HG03521 (cell line): ENCODE measurements around the gene NQO1.

Experiments
- ATAC-seq: cut with Tn5 transposase; IDR thresholded peaks from one replicate; pipeline ENCODE4 v1.9.1; 2021; ENCODE audit warnings: mild to moderate bottlenecking, moderate library complexity; ENCODE audit not compliant: unreplicated experiment

NQO1 gene

DNA sequence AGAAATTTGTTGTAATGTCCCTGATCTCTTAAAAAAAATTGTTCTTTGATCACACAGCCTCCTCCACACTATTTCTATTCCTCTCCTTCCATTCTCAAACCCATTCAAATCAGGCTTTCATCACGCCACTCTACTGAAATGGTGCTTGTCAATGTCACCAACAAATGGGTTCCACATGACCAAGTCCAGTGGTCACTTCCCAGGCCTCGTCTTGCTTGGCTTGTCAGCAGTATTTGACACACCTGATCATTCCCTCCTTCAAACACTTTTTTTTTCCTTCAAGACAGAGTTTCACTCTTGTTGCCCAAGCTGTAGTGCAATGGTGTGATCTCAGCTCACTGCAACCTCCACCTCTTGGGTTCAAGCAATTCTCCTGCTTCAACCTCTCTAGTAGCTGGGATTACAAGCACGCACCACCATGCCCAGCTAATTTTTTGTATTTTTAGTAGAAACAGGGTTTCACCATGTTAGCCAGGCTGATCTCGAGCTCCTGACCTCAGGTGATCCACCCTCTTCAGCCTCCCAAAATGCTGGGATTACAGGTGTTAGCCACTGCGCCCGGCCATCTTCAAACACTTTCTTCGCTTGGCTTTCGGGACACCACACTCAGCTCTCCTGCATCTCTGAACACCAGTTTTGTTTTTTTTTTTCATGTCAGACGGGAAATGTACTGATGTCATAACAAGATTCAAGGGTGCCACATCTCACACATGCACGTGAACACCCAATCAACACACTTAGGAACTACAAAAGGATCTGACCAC, 18.3 kb downstream of the NQO1 start:
- ATAC-seq = no peak

DNA sequence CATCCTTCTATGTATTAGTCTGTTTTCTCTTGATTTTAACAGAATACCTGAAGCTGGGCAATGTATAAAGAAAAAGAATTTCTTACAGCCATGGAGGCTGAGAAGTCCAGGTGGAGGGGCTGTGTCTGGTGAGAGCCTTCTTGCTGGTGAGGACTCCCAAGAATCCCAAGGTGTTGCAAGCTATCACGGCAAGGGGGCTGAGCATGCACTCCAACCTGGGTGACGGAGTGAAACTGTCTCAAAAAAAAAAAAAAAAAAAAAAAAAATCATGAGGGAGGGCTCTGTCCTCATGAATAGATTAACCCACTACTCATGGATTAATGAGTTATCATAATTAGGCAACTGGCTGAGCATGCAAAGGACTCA, 19.4 kb downstream of the NQO1 start:
- ATAC-seq = no peak

DNA sequence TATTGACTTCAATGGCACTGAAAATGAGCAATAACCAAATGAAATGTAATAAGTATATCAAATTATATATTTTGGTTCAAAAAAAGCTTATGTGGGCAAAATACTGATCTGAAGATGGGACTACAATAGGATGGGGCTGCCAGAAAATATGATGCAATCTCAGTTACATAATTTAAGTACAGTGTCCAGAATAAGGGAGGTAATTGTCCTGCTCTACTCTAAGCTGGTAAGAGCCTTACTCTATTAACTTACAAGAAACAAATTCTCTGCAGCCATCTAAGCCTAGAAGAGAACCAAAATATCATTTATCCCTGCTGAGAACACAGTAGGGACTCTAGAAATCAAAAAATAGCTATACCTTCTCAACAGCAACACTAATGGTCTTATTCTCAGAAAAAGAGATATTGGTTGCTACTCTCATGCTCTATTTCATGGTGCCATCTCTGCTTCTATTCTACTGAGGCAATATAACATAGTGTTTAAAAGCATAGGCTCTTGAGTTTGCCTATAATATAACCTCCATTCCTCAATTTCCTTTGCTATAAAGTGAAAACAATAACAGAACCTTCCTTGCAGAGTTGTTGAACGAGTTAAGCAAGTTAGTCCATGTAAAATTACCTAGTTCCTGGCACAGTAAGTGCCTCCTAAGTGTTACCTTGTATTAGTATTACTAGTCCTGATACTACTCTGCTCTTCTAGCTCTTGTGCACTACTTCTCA, 19.9 kb downstream of the NQO1 start:
- ATAC-seq = no peak

DNA sequence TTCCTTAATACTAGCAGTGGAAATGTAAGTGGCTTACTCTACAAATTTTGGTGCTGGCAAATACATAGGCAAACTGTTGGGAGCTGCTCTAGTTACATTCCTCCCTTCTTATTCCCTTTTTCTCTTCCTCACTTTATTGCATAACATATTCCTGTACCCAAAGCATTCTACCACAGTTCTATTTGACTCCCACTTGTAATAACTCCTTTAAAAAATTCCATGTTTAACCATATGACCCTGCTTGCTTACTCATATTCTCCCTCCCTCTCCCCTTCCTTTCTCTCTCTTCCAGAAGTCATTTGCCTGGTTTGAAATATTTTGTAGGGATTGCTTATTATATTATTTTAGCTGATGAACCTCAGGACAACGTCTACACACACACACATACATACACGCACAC, 22.7 kb downstream of the NQO1 start:
- ATAC-seq = no peak

DNA sequence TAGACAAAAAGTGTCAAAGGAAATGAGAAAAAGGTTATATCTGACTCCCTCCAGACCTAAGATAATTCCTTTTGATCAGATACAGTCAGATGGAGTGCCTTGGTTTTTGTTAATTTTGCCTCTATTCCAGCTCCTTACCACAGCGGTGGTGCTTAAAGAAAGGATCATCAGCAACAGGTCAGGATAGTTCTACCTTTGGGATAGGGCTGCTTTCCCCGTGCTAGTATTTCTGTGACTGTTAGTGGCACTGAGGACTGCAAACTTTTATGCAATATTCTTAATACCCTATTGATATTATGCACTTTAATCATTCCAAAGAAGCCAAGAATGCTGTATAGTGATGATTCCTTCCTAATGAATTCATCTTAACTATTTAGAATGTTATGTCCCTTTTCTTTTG, 24.5 kb downstream of the NQO1 start:
- no peak for ATAC-seq

DNA sequence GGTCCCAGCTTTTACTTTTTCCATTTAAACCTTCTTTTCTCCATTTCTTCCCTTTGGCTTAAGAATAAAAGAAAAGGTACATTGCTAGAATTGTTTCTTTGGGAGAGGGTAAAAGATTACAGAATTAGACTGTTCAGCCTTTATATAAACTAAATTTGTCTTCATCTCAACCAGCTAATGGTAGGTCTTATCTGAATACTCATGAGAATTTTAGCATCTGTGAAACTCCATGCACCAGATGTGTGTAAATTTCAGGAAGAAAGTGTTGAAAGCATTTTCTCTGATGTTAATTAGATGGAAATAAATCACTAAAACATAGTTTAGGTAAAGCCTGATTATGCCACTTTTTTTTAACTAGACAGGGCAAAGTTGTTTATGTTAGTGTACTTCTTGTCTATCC, 24.9 kb downstream of the NQO1 start:
- ATAC-seq = no peak

DNA sequence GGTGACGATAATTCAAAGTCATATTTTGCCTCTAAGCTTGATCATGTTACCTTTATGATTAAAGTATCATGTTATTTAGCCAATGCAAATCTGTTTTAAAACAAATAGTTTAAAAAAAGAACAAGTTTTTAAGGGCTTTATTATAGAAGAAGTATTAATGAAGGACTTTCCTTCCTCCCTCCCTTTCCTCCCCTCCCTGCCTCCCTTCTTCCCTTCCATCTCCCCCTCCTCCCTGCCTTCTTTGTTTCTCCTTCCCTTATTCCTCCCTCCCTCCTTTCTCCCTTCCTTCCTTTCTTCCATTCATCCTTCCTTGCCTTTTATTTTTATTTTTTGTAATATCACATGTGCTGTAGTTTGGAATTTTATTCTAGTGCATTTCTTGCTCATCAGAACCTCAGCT, 26.4 kb downstream of the NQO1 start:
- ATAC-seq = no peak

DNA sequence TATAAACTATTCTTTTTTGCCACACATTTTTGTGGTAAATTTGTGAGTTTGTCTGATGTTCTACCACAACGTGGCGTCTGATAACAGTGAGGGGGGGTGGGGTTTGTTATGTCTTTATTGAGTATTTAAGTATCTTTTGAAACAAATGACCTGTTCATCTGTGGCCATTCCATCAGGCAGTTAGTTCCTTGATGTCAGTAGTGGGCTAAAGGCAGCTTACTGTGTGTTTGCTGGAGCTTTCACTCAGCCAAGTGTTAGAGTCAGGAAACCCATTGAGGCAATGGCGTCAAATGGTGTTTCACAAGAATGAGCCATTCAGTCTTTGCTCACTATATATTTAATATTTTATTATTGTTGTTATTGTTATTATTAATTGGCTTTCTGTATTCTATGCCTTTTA, 28.0 kb downstream of the NQO1 start:
- no peak for ATAC-seq

DNA sequence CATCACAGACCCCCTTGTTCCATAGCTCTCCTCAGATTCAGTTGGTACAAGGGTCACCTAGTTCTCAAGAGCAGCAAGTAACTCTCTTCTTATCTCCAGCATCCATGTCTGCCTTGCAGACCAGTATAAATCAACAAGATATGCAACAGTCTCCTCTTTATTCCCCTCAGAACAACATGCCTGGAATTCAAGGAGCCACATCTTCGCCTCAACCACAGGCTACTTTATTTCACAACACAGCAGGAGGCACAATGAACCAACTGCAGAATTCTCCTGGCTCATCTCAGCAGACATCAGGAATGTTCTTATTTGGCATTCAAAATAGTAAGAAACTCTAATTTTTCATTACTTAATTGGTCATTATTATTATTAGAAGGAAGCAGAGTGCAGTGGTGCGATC, 32.4 kb downstream of the NQO1 start:
- ATAC-seq = no peak

DNA sequence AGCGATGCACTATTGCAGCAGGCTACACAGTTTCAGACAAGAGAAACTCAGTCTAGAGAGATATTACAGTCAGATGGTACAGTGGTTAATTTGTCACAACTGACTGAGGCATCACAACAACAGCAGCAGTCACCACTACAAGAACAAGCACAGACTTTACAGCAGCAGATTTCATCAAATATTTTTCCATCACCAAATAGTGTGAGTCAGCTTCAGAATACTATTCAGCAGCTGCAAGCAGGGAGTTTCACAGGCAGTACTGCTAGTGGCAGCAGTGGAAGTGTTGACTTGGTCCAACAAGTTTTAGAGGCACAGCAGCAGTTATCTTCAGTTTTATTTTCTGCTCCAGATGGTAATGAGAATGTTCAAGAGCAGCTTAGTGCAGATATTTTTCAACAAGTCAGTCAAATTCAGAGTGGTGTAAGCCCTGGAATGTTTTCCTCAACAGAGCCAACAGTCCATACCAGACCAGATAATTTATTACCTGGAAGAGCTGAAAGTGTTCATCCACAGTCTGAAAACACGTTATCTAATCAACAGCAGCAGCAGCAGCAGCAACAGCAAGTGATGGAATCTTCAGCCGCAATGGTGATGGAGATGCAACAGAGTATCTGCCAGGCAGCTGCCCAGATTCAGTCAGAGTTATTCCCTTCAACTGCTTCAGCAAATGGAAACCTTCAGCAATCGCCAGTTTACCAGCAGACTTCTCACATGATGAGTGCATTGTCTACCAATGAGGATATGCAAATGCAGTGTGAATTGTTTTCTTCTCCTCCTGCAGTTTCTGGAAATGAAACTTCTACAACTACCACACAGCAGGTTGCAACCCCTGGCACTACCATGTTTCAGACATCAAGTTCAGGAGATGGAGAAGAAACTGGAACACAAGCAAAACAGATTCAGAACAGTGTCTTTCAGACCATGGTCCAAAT, 34.1 kb downstream of the NQO1 start:
- ATAC-seq = no peak

DNA sequence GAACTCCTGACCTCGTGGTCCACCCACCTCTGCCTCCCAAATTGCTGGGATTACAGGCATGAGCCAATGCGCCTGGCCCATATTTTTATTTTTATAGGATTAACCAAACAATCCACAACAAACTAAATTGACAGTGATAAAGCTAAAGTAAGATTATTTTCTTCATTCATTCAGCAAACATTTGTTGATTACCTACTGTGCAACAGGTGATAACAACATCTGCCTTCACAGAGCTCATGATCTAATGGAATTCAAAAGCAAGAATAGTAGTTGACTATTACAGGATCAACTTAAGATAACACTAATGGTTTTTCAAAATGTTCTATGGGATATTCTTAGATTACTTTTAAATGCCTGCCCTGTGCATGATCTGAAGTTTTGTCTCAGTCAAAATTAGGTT, 37.8 kb downstream of the NQO1 start:
- ATAC-seq = no peak

DNA sequence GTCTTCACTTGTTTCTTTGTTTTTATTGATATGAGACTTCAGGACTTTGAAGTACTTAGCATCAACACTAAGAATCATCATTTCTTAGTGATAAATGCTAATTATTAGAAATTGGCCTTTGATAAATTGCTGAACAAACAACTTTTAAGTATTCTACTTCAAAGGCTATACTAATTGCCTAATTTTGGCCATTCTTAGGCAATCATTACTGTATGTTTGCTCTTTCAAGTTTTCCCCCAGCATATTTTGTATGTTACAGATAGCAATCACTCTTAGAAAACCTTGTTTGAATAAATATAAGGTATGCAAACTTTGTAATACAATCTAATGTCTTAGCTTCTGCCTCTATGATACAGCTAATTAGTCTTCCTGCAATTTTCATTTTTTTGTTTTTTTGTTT, 46.0 kb downstream of the NQO1 start:
- no peak for ATAC-seq

DNA sequence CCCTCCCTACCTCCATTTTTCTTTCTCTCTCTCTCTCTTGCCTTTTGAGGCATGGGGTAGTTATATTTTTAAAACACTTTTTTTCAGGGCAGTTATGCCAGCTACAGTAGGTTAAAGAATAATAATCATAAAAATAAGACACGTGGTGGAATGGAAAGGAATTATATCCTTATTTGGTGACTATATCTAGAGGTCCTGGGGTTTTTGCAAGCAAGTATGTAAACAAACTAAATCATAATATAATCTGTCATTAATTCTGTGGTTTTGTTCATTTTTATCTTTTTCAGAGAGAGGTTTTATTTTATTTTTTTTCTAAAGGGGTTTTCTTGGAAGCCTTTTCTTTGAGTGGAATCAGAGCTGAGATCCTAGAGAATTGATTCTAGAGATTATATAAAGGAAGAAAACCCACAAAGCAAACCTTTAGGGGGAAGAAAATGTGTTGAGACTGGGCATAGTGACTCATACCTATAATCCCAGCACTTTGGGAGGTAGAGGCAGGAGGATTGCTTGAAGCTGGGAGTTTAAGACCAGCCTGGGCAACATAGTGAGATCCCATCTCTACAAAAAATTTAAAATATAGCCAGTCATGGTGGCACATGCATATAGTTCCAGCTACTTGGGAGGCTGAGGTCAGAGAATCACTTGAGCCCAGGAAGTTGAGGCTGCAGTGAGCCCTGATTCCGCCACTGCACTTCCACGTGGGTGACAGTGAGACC, 53.2 kb downstream of the NQO1 start:
- no peak for ATAC-seq

DNA sequence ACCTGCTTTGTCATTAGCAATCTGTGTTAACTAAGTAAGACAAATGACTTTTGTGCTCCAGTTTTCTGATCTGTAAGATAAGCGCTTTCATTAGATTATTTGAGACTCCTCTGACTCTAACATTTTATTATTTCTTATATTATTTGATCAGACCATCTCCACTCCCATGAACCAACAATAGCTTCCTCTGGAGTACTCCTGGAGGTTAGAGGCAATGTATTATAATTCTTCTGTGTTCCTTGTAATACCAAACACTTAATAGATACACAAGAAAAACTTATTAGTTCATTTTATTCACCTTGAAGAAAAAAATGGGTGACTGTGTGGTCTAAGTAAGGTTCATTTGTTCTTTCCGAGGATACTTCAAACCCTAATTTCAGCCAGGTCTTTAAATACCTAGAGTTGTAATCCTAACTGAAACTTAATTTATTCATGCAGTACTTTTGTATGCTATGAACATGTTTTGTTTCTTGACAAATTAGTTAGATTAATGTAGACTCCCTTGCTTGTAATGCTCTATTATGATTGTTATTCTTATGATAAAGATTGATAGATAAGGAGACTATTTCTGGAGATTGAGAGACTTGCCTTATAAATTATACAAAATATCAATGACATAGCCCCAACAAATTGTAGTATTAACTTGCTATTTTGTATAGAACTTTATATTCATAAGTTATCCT, 53.9 kb downstream of the NQO1 start:
- no peak for ATAC-seq

DNA sequence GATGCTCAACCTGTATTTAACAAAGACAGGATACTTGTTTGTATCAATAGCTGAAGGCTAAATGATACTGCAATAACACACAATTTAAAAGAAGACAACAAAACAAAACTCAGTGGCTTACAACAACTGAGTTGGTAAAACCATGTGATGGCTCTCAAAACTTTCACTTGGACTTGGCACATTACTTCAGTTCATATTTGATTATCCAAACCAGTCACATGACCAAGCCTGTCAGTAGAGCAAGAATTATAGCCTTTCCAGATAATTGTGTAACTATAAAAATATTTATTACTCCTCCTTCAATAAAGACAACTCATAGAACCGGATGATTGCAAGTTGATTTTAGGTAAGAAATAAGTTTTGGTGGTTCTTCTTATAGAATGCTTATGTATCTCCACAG, 56.8 kb downstream of the NQO1 start:
- ATAC-seq = no peak

DNA sequence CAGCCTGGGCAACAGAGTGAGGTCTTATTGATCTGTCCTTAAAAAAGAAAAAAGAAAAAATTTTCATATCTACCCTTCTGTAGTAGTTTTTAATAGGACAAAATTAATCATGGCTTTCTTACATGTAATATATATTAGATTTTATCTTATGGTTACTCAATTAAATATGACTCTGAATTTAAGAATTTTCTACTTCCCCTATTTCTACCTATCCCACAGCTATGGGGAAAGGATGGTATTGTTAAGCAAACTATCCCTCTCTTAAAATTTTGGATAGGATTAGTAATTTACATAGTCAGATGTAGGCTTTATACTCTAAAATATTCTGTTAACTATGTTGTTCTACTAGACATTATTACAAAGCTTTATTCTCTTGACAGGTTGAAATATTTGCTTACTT, 62.5 kb downstream of the NQO1 start:
- ATAC-seq = no peak

DNA sequence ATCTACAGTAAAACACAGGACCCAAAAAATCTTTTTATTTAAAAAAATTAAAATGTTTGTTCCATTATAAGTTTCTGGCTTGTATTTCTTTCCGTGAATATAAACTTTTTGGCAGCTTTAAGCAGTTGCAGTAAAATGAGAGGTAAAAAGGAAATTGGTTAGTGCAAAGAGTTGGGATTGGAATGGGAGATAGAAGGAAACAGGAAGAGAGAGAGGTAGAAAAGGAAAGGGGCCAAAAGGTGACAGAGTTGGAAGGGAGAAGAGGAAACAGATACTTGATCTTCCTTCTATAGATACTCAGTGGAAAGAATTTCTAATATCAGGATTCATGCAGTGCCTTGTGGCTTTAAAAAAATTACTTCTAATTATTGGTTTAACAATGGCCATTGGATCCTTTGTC, 63.5 kb downstream of the NQO1 start:
- ATAC-seq = no peak

DNA sequence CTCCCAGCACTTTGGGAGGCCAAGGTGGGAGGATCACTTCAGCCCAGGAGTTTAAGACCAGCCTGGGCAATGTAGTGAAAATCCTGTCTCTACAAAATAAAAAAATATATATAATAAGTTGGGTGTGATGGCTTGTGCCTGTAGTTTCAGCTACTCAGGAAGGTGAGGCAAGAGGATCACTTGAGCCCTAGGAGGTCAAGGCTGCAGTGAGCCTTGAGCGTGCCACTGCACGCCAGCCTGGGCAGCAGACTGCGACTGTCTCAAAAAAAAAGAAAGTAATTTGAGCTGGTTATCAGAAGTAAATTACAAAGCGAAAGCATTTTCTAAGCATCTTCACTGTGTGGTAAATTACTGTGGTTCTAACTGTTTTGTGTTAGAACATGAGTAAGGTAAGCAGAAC, 66.2 kb downstream of the NQO1 start:
- no peak for ATAC-seq
